ENCODE results near the gene AFF3. TPM values are rescaled to one million over a fixed set of nuclear protein-coding genes. Genes with fewer than 3 reads are reported as not detected.

AFF3 gene
- total RNA-seq, 3 donors from 2014 or later, result 4.2 to 56.6 (median 5.2) TPM

GRCh38 chr2:99624677-99625076, 517.7 kb downstream of the AFF3 start:
- ATAC-seq (no peak), DNase-seq (no peak)
- no peak for TF ChIP-seq CTCF (IDR thresholded peaks at IDR 0.05)
- intact Hi-C loops (cut with DNase I, micrococcal nuclease), result no loop called here
- no peaks in the 10 kb centered on the region for H3K9me3 ChIP-seq
- no peaks in the 10 kb centered on the region for H3K4me1 ChIP-seq (ENCODE audit: low read depth)
- H3K4me3 ChIP-seq, result no peak overlapping the region
- no peaks in the 10 kb centered on the region for H3K36me3 ChIP-seq (ENCODE audit: low read depth)

DNA sequence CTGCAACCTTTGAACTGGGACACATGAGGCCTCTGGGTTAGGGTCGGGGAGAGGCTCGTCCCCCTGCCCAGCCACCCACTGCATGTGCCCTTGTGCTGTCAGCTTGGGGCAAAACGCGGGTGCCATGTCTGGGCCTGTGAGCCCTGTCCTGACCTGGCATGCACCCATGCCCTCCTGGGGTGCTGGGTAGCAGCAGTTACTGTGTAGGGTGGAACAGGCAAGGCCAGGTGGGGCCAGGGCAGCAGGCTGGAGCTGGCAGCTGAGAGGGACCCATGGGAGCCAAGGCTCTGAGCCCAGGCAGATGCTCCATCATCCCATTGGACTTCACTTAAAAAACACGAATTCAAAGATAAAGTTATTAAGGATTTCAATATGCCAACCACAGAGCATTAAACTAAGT, 518.8 kb downstream of the AFF3 start:
- ATAC-seq (no peak), DNase-seq (no peak)
- Histone ChIP-seq H3K4me1 (ENCODE audit: low read depth) (no peaks in the 10 kb centered on the region), H3K4me3 (no peak overlapping the region), H3K9me3 (no peaks in the 10 kb centered on the region), H3K36me3 (ENCODE audit: low read depth) (no peaks in the 10 kb centered on the region)
- intact Hi-C loops (cut with DNase I, micrococcal nuclease), result no loop called here
- TF ChIP-seq CTCF (IDR thresholded peaks at IDR 0.05), result no peak

- no peaks in the 10 kb centered on the region for H3K9me3 ChIP-seq
- H3K4me1 ChIP-seq (ENCODE audit: low read depth), result no peaks in the 10 kb centered on the region
- no peak for TF ChIP-seq CTCF (IDR thresholded peaks at IDR 0.05)
- no peaks in the 10 kb centered on the region for H3K36me3 ChIP-seq (ENCODE audit: low read depth)
- H3K4me3 ChIP-seq, result no peak overlapping the region
- intact Hi-C loops (cut with DNase I, micrococcal nuclease), result no loop called here
- DNase-seq, result no peak
- no peak for ATAC-seq
Measured at GRCh38 chr2:99623035-99623434, 519.4 kb downstream of the AFF3 start.

GRCh38 chr2:99622534-99622933, 519.9 kb downstream of the AFF3 start:
- DNase-seq (peak in 1 of 3 donors; percentile 14), ATAC-seq (peak; percentile 11)
- H3K9me3 ChIP-seq, result no peaks in the 10 kb centered on the region
- H3K4me1 ChIP-seq (ENCODE audit: low read depth), result no peaks in the 10 kb centered on the region
- H3K4me3 ChIP-seq, result no peak overlapping the region
- intact Hi-C loops (cut with DNase I, micrococcal nuclease), result no loop called here
- no peak for TF ChIP-seq CTCF (IDR thresholded peaks at IDR 0.05)
- no peaks in the 10 kb centered on the region for H3K36me3 ChIP-seq (ENCODE audit: low read depth)

GRCh38 chr2:99621774-99622173, 520.6 kb downstream of the AFF3 start:
- no peak for TF ChIP-seq CTCF (IDR thresholded peaks at IDR 0.05)
- H3K36me3 ChIP-seq (ENCODE audit: low read depth), result no peaks in the 10 kb centered on the region
- no peak overlapping the region for H3K4me3 ChIP-seq
- H3K4me1 ChIP-seq (ENCODE audit: low read depth), result no peaks in the 10 kb centered on the region
- no peaks in the 10 kb centered on the region for H3K9me3 ChIP-seq
- peak; percentile 32 for ATAC-seq
- intact Hi-C loops (cut with DNase I, micrococcal nuclease), result no loop called here
- no peak for DNase-seq

GRCh38 chr2:99621106-99621505, 521.3 kb downstream of the AFF3 start:
- Histone ChIP-seq H3K36me3 (ENCODE audit: low read depth) (no peaks in the 10 kb centered on the region), H3K4me3 (no peak overlapping the region), H3K9me3 (no peaks in the 10 kb centered on the region), H3K4me1 (ENCODE audit: low read depth) (no peaks in the 10 kb centered on the region)
- ATAC-seq (no peak), DNase-seq (no peak)
- TF ChIP-seq CTCF (IDR thresholded peaks at IDR 0.05), result no peak
- intact Hi-C loops (cut with DNase I, micrococcal nuclease), result no loop called here
